ENCODE data around the gene IDUA. TPM values are rescaled to one million over a fixed set of nuclear protein-coding genes. Genes with fewer than 3 reads are reported as not detected.

The IDUA gene
- polyA plus RNA-seq, 3 donors: 6.4 to 64.4 (median 8.5) TPM

GRCh38 chr4:1047106-1047975, 60.5 kb downstream of the IDUA start:
- WGBS (ENCODE audit: insufficient coverage): 84% methylated on average over 36 of the region's 41 CpGs
- peaks cover 9 to 28% of the 10 kb centered on the region in 2 donors for H3K9me3 ChIP-seq (replicated peaks in 1 of 2; ENCODE audit: control insufficient read depth in 1 of 2, insufficient read depth in 1 of 2, low read length in 2 of 2)
- no peak overlapping the region for H2AFZ ChIP-seq (ENCODE audit: insufficient read depth, low read depth, low read length, poor library complexity, severe bottlenecking)
- H3K4me3 ChIP-seq (replicated peaks in 1 of 3; ENCODE audit: low read depth in 2 of 3, low read length in 3 of 3): no peak overlapping the region
- H3K4me2 ChIP-seq (replicated peaks; ENCODE audit: extremely low read depth, low read length, poor library complexity, severe bottlenecking): no peak overlapping the region
- H3K36me3 Mint-ChIP-seq: peaks cover 0 to 7% of the 10 kb centered on the region in 2 donors
- intact Hi-C loops (cut with micrococcal nuclease): no loop called here
- no peaks in the 10 kb centered on the region for H3K36me3 ChIP-seq (replicated peaks in 1 of 2; ENCODE audit: control insufficient read depth in 1 of 2, insufficient read depth in 2 of 2, low read length in 2 of 2)
- H3K27me3 ChIP-seq (ENCODE audit: control insufficient read depth in 2 of 2, insufficient read depth in 2 of 2, low read length in 2 of 2): peaks cover 0 to 16% of the 10 kb centered on the region in 2 donors
- peaks cover 8 to 55% (median 36%) of the 10 kb centered on the region in 3 donors for H3K27me3 Mint-ChIP-seq (ENCODE audit: low read depth in 3 of 3)
- peak overlapping the region in 3 of 7 donors; percentile 40 to 58 (median 46) for H3K27ac Mint-ChIP-seq
- H3K79me2 ChIP-seq (ENCODE audit: insufficient read depth, low read length): no peaks in the 10 kb centered on the region
- peak overlapping the region in 1 of 2 donors; percentile 72 for H3K4me3 Mint-ChIP-seq
- TF ChIP-seq CTCF (IDR thresholded peaks at IDR 0.05): no peak
- H3K9ac ChIP-seq (ENCODE audit: insufficient read depth, low read length, poor library complexity, severe bottlenecking): no peak overlapping the region
- peaks cover 17 to 31% of the 10 kb centered on the region in 2 donors for H3K4me1 ChIP-seq (ENCODE audit: control insufficient read depth in 1 of 2, insufficient read depth in 2 of 2, low read length in 2 of 2)
- peaks cover 9 to 41% (median 26%) of the 10 kb centered on the region in 7 donors for H3K9me3 Mint-ChIP-seq
- H4K20me1 ChIP-seq (ENCODE audit: insufficient read depth, low read length): no peaks in the 10 kb centered on the region
- H3K27ac ChIP-seq (ENCODE audit: low read depth in 1 of 2, low read length in 2 of 2): no peak overlapping the region
- H3K4me1 Mint-ChIP-seq: peaks cover 29% of the 10 kb centered on the region
- DNase-seq: no peak

- WGBS (ENCODE audit: insufficient coverage): 92% methylated on average over 17 of the region's 34 CpGs
- Histone ChIP-seq H3K36me3 (replicated peaks in 1 of 2; ENCODE audit: control insufficient read depth in 1 of 2, insufficient read depth in 2 of 2, low read length in 2 of 2) (no peaks in the 10 kb centered on the region), H4K20me1 (ENCODE audit: insufficient read depth, low read length) (no peaks in the 10 kb centered on the region), H3K4me2 (replicated peaks; ENCODE audit: extremely low read depth, low read length, poor library complexity, severe bottlenecking) (no peak overlapping the region), H3K79me2 (ENCODE audit: insufficient read depth, low read length) (no peaks in the 10 kb centered on the region), H3K4me3 (replicated peaks in 1 of 3; ENCODE audit: low read depth in 2 of 3, low read length in 3 of 3) (no peak overlapping the region), H3K27me3 (ENCODE audit: control insufficient read depth in 2 of 2, insufficient read depth in 2 of 2, low read length in 2 of 2) (peaks cover 0 to 16% of the 10 kb centered on the region in 2 donors), H2AFZ (ENCODE audit: insufficient read depth, low read depth, low read length, poor library complexity, severe bottlenecking) (no peak overlapping the region), H3K27ac (ENCODE audit: low read depth in 1 of 2, low read length in 2 of 2) (peak overlapping the region; percentile 27 to 73), H3K4me1 (ENCODE audit: control insufficient read depth in 1 of 2, insufficient read depth in 2 of 2, low read length in 2 of 2) (peaks cover 16 to 29% of the 10 kb centered on the region in 2 donors), H3K9me3 (replicated peaks in 1 of 2; ENCODE audit: control insufficient read depth in 1 of 2, insufficient read depth in 1 of 2, low read length in 2 of 2) (peaks cover 9 to 28% of the 10 kb centered on the region in 2 donors), H3K9ac (ENCODE audit: insufficient read depth, low read length, poor library complexity, severe bottlenecking) (peak overlapping the region; percentile 21)
- peaks cover 0 to 7% of the 10 kb centered on the region in 2 donors for H3K36me3 Mint-ChIP-seq
- H3K4me3 Mint-ChIP-seq: no peak overlapping the region
- peaks cover 9 to 41% (median 26%) of the 10 kb centered on the region in 7 donors for H3K9me3 Mint-ChIP-seq
- no peak for DNase-seq
- no peak for TF ChIP-seq CTCF (IDR thresholded peaks at IDR 0.05)
- peak overlapping the region in 6 of 7 donors; percentile 42 to 89 (median 80) for H3K27ac Mint-ChIP-seq
- H3K4me1 Mint-ChIP-seq: peaks cover 27% of the 10 kb centered on the region
- peaks cover 8 to 58% (median 41%) of the 10 kb centered on the region in 3 donors for H3K27me3 Mint-ChIP-seq (ENCODE audit: low read depth in 3 of 3)
- intact Hi-C loops (cut with micrococcal nuclease): no loop called here
Observed at GRCh38 chr4:1047976-1048772, 61.3 kb downstream of the IDUA start.
